Measurements from ENCODE around the gene MOCS1. TPM values are rescaled to one million over a fixed set of nuclear protein-coding genes. Genes with fewer than 3 reads are reported as not detected.

MOCS1 gene
- total and polyA plus RNA-seq, 9 of the 15 experiments (the other 6 are each of a cell fraction or from before 2014, with no cell fraction given) = 0.69 to 12.7 (median 8.7) TPM

GRCh38 chr6:39892490-39893129 is 41.7 kb downstream of the MOCS1 start:
- H3K36me3 ChIP-seq (ENCODE audit: control insufficient read depth, insufficient read depth, low read length) = no peaks in the 10 kb centered on the region
- WGBS (ENCODE audit: insufficient coverage, low coverage, missing lambda C conversion rate) = 3% methylated on average over 2 of the region's 2 CpGs
- H3K4me3 ChIP-seq = no peak overlapping the region
- no peak overlapping the region for H3K27ac ChIP-seq (ENCODE audit: extremely low read depth, low read depth, low read length)
- ChIA-PET CTCF (ENCODE audit: low intra/inter-chr PET ratio) (interaction anchor here (1.9 kb wide), 1 partner anchor 545 kb away, joined by 5 read pairs; no protein-coding TSS in a partner anchor), POLR2A (no interaction called here)
- no TSS peak for BruUV-seq (replicated peaks)
- H3K27me3 ChIP-seq (ENCODE audit: control insufficient read depth in 2 of 2, insufficient read depth in 2 of 2, low read length in 2 of 2) = peaks cover 11 to 19% of the 10 kb centered on the region in 2 experiments; a peak in 4 of 5 replicates
- no peak overlapping the region for H3K9ac ChIP-seq (ENCODE audit: insufficient read depth in 1 of 2, low read depth in 2 of 2, low read length in 2 of 2)
- no peaks in the 10 kb centered on the region for H3K4me1 ChIP-seq (replicated peaks in 1 of 2; ENCODE audit: control insufficient read depth in 2 of 2, insufficient read depth in 2 of 2, low read length in 2 of 2)
- H3K79me2 ChIP-seq (ENCODE audit: control insufficient read depth, insufficient read depth, low read length) = no peaks in the 10 kb centered on the region
- H4K20me1 ChIP-seq (replicated peaks; ENCODE audit: control insufficient read depth, insufficient read depth, low read length) = peaks cover 2% of the 10 kb centered on the region; the same call in 1 of the 2 replicates
- intact Hi-C loops (cut with micrococcal nuclease) (loop anchor here (5.0 kb wide), 2 partner anchors 530 to 545 kb away; no protein-coding TSS in a partner anchor), in situ Hi-C loops (cut with MboI) (no loop called here)
- ATAC-seq = peak; percentile 89
- no peak overlapping the region for H2AFZ ChIP-seq (ENCODE audit: low read depth, low read length)
- peak; percentile 56 to 70 (median 62) for DNase-seq (ENCODE audit: extremely low read depth in 1 of 4, low spot score in 3 of 4)
- H3K9me1 ChIP-seq (ENCODE audit: control insufficient read depth, insufficient read depth, low read length) = no peaks in the 10 kb centered on the region
- H3K9me3 ChIP-seq (replicated peaks; ENCODE audit: control insufficient read depth, insufficient read depth, low read depth, low read length) = no peaks in the 10 kb centered on the region
- FAIRE-seq = peak; percentile 70
- no peak overlapping the region for H3K4me2 ChIP-seq (ENCODE audit: insufficient read depth, low read length)
- TF ChIP-seq TCF3 (CRISPR knock-in tag; IDR thresholded peaks at IDR 0.05) (peak; percentile 56), RAD21 (CRISPR knock-in tag; conservative IDR thresholded peaks at IDR 0.05 in 1 of 2, IDR thresholded peaks at IDR 0.05 in 1 of 2) (peak; percentile 53 to 73), TCF7L2 (IDR thresholded peaks at IDR 0.05; ENCODE audit: low read depth, low read length) (no peak), SMC3 (conservative IDR thresholded peaks at IDR 0.05; ENCODE audit: insufficient read depth, low read depth, low read length) (peak; percentile 70), TRIM25 (IDR thresholded peaks at IDR 0.05; ENCODE audit: borderline replicate concordance) (no peak), ID3 (CRISPR knock-in tag; IDR thresholded peaks at IDR 0.05) (no peak), ID3 (tag; IDR thresholded peaks at IDR 0.05) (no peak), DEAF1 (CRISPR knock-in tag; IDR thresholded peaks at IDR 0.05) (peak; percentile 53), TAL1 (IDR thresholded peaks at IDR 0.05) (peak; percentile 31; the same call in 1 of the 2 replicates)
